Fibroblast of skin of right biceps (primary cell): ENCODE results near the gene PALD1.
"Not testable (repeated sequence)": the region's sequence is repeated elsewhere in the genome, so short reads cannot be mapped to it uniquely, and the experiment has no call there.

Source experiments
- DNase-seq: peaks from one replicate; pipeline ENCODE4 v3.0.0-alpha.2; 2013

PALD1 gene

GRCh38 chr10:70482982-70483760, 4.6 kb downstream of the PALD1 start:
- DNase-seq, result no peak

- not testable (repeated sequence) for DNase-seq
Observed at GRCh38 chr10:70483872-70484271, 5.3 kb downstream of the PALD1 start.

- DNase-seq, result no peak
Observed at GRCh38 chr10:70487824-70488223, 9.3 kb downstream of the PALD1 start.

GRCh38 chr10:70490142-70490541, 11.6 kb downstream of the PALD1 start:
- DNase-seq, result no peak

GRCh38 chr10:70491614-70492013, 13.0 kb downstream of the PALD1 start:
- no peak for DNase-seq

GRCh38 chr10:70492786-70493659, 14.5 kb downstream of the PALD1 start:
- peak; percentile 48 for DNase-seq

GRCh38 chr10:70493660-70494234, 15.2 kb downstream of the PALD1 start:
- DNase-seq, result no peak

- no peak for DNase-seq
Observed at GRCh38 chr10:70494536-70494935, 16.0 kb downstream of the PALD1 start.

- DNase-seq, result no peak
Observed at GRCh38 chr10:70494966-70495365, 16.4 kb downstream of the PALD1 start.

GRCh38 chr10:70495691-70496261, 17.2 kb downstream of the PALD1 start:
- no peak for DNase-seq

GRCh38 chr10:70496341-70497119, 18.0 kb downstream of the PALD1 start:
- no peak for DNase-seq

- no peak for DNase-seq
Observed at GRCh38 chr10:70497120-70497545, 18.6 kb downstream of the PALD1 start.

- no peak for DNase-seq
Observed at GRCh38 chr10:70498970-70499835, 20.6 kb downstream of the PALD1 start.

GRCh38 chr10:70499836-70500167, 21.2 kb downstream of the PALD1 start:
- DNase-seq, result no peak

GRCh38 chr10:70500368-70500767, 21.8 kb downstream of the PALD1 start:
- DNase-seq, result no peak

- no peak for DNase-seq
Observed at GRCh38 chr10:70500812-70501301, 22.3 kb downstream of the PALD1 start.

- no peak for DNase-seq
Observed at GRCh38 chr10:70502406-70502805, 23.8 kb downstream of the PALD1 start.

GRCh38 chr10:70503776-70504175, 25.2 kb downstream of the PALD1 start:
- no peak for DNase-seq

GRCh38 chr10:70504521-70505358, 26.2 kb downstream of the PALD1 start:
- DNase-seq, result no peak

GRCh38 chr10:70505908-70506307, 27.3 kb downstream of the PALD1 start:
- DNase-seq, result no peak
